K562 (cell line): Measurements from ENCODE around the gene SMYD2. TPM values are rescaled to one million over a fixed set of nuclear protein-coding genes. Genes with fewer than 3 reads are reported as not detected.

Experiments used
- ARID2 ChIP-seq: fragments of 450-650 bp; IDR thresholded peaks from 2 replicates; pipeline ENCODE4 v1.6.1; 2017; ENCODE audit warnings: antibody characterized with exemption, mild to moderate bottlenecking
- CHD4 ChIP-seq: fragments of 200-600 bp; sonication (generic); IDR thresholded peaks from 3 replicates; pipeline ENCODE4 v1.6.1; 2012; ENCODE audit warnings: low read depth, mild to moderate bottlenecking, mixed read lengths, low read length, inconsistent platforms; ENCODE audit not compliant: insufficient read depth, insufficient replicate concordance, poor library complexity, severe bottlenecking
- EP400 ChIP-seq: fragments of 450-650 bp; IDR thresholded peaks from 2 replicates; pipeline ENCODE4 v1.6.1; 2017; ENCODE audit warnings: antibody characterized with exemption, mild to moderate bottlenecking, moderate library complexity
- FOXJ3 ChIP-seq: sonication (generic); formaldehyde crosslinking; IDR thresholded peaks from 2 replicates; pipeline ENCODE4 v1.4.0; 2020; ENCODE audit warnings: mild to moderate bottlenecking, missing genetic modification reagents
- KDM1A ChIP-seq, 2 experiments: fragments of 450-650 bp; IDR thresholded peaks; 2 replicates each; pipeline ENCODE4 v1.6.1; 2016; ENCODE audit warnings: mild to moderate bottlenecking in 2 of 2
- KLF10 ChIP-seq: fragments of 250-450 bp; sonication (Bioruptor Pico); IDR thresholded peaks from 2 replicates; pipeline ENCODE4 v1.6.1; 2021; ENCODE audit warnings: matching md5 sums
- MBD1 ChIP-seq: fragments of 250-450 bp; sonication (Bioruptor Pico); IDR thresholded peaks from 2 replicates; pipeline ENCODE4 v1.8.0; 2022; ENCODE audit warnings: inconsistent platforms
- MYBL2 ChIP-seq, 2 experiments: fragments of 450-650 bp in 1 of 2; sonication (generic) in 1 of 2; formaldehyde crosslinking in 1 of 2; IDR thresholded peaks; 2 replicates each; pipeline versions ENCODE4 v1.6.1 to v1.8.1; 2017 to 2022; ENCODE audit warnings: borderline replicate concordance in 1 of 2, inconsistent platforms in 1 of 2, low read depth in 1 of 2, mild to moderate bottlenecking in 1 of 2, missing genetic modification reagents in 1 of 2, moderate library complexity in 1 of 2
- RUNX1 ChIP-seq: sonication (generic); IDR thresholded peaks from 2 replicates; pipeline ENCODE4 v1.6.1; 2016; ENCODE audit warnings: antibody characterized with exemption, low read depth
- SNRNP70 ChIP-seq: fragments of 200-400 bp; formaldehyde crosslinking; optimal IDR thresholded peaks from 2 replicates; pipeline ENCODE3; 2017; ENCODE audit warnings: low read depth, low read length
- SRF ChIP-seq, 2 experiments: fragments of 250-450, 450-650 bp in 1 of 2; sonication (Bioruptor Pico) in 1 of 2; sonication (generic) in 1 of 2; formaldehyde crosslinking; IDR thresholded peaks; 2 replicates each; pipeline versions ENCODE4 v1.5.0 to v1.5.1; 2020 to 2022; ENCODE audit warnings: mild to moderate bottlenecking in 1 of 2, missing genetic modification reagents in 1 of 2
- TAF15 ChIP-seq: fragments of 200-400 bp; formaldehyde crosslinking; IDR thresholded peaks from 2 replicates; pipeline ENCODE4 v1.6.1; 2017; ENCODE audit warnings: mild to moderate bottlenecking, low read depth, low read length, moderate library complexity
- TRIM28 ChIP-seq: fragments of 450-650 bp; IDR thresholded peaks from 2 replicates; pipeline ENCODE4 v1.6.1; 2017
- ZNF12 ChIP-seq: sonication (generic); formaldehyde crosslinking; IDR thresholded peaks from 2 replicates; pipeline ENCODE4 v1.4.0; 2020; ENCODE audit warnings: mild to moderate bottlenecking, missing genetic modification reagents
- ZNF277 ChIP-seq: fragments of 250-450 bp; sonication (Bioruptor Pico); IDR thresholded peaks from 2 replicates; pipeline ENCODE4 v1.8.0; 2022; ENCODE audit warnings: inconsistent platforms, mild to moderate bottlenecking, moderate library complexity, borderline replicate concordance
- ZNF324 ChIP-seq: fragments of 250-450 bp; sonication (Bioruptor Pico); IDR thresholded peaks from 2 replicates; pipeline ENCODE4 v1.4.0; 2020; ENCODE audit warnings: mild to moderate bottlenecking
- ZNF76 ChIP-seq: fragments of 250-450 bp; sonication (Bioruptor Pico); IDR thresholded peaks from 2 replicates; pipeline ENCODE4 v1.4.0; 2020; ENCODE audit warnings: mild to moderate bottlenecking, moderate library complexity, borderline replicate concordance
- ZSCAN32 ChIP-seq: fragments of 450-650 bp; formaldehyde crosslinking; IDR thresholded peaks from 2 replicates; pipeline ENCODE4 v1.4.0; 2020; ENCODE audit warnings: mild to moderate bottlenecking, moderate library complexity
- polyA plus RNA-seq, 8 experiments: library from polyadenylated mRNA; depleted of rRNA in 4 of 8; stranded (reverse) in 5 of 8; unstranded in 3 of 8; fragments of >200 nt; fragmentation: Nextera tagmentation in 2 of 8; fragmentation: Illumina TruSeq in 1 of 8; extraction: Ambion mirVana in 2 of 8; extraction: Trizol in 1 of 8; gene quantifications; 2 replicates each; pipeline versions ENCODE4 v1.2.1 to v1.2.3, GENCODE V29; 2011 to 2014; ENCODE audit warnings: inconsistent platforms in 1 of 8, missing spikeins in 1 of 8
- total RNA-seq, 7 experiments: library from RNA; depleted of rRNA in 6 of 7; stranded (reverse); fragments of >200 nt in 6 of 7; fragmentation: Illumina TruSeq in 2 of 7; extraction: Trizol in 2 of 7; gene quantifications; 2 replicates each; pipeline versions ENCODE4 v1.2.1 to v1.2.3, GENCODE V29; 2011 to 2021; ENCODE audit warnings: low replicate concordance in 1 of 7
- TF ChIP-seq, protein P1 (sequence below): fragments of 250-450 bp; sonication (Bioruptor Pico); IDR thresholded peaks from 2 replicates; pipeline ENCODE4 v1.6.1; 2021; ENCODE audit warnings: mild to moderate bottlenecking
- TF ChIP-seq, protein P2 (sequence below), 2 experiments: fragments of 450-650 bp in 1 of 2; IDR thresholded peaks; 2 replicates each; pipeline ENCODE4 v1.6.1; 2011 to 2017; ENCODE audit warnings: low read depth in 2 of 2, antibody characterized with exemption in 1 of 2, borderline replicate concordance in 1 of 2, low read length in 1 of 2, mild to moderate bottlenecking in 1 of 2, mixed read lengths in 1 of 2; ENCODE audit not compliant: control insufficient read depth in 1 of 2

SMYD2 gene
- total and polyA plus RNA-seq, 9 of the 15 experiments (the other 6 are each of a cell fraction or from before 2014, with no cell fraction given) = 13.8 to 81.3 (median 39.9) TPM

- TF ChIP-seq ZNF277 (CRISPR knock-in tag) (no peak), RUNX1 (no peak), ZNF324 (CRISPR knock-in tag) (no peak), TAF15 (no peak), ZNF12 (CRISPR knock-in tag) (no peak), ZNF76 (CRISPR knock-in tag) (no peak), KDM1A (IDR thresholded peaks at IDR 0.05) (no peak), SNRNP70 (no peak), CHD4 (no peak), EP400 (no peak), TRIM28 (no peak), KLF10 (CRISPR knock-in tag) (no peak), ARID2 (peak; percentile 86), ZSCAN32 (CRISPR knock-in tag) (no peak), MYBL2 (IDR thresholded peaks at IDR 0.05; ENCODE audit: low read depth) (no peak), MYBL2 (CRISPR knock-in tag; IDR thresholded peaks at IDR 0.05; ENCODE audit: borderline replicate concordance) (no peak), SRF (CRISPR knock-in tag; IDR thresholded peaks at IDR 0.05) (no peak), FOXJ3 (CRISPR knock-in tag) (no peak), MBD1 (no peak)
- TF ChIP-seq, protein P1, sequence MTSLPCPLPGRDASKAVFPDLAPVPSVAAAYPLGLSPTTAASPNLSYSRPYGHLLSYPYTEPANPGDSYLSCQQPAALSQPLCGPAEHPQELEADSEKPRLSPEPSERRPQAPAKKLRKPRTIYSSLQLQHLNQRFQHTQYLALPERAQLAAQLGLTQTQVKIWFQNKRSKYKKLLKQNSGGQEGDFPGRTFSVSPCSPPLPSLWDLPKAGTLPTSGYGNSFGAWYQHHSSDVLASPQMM = no peak
- TF ChIP-seq, protein P2, sequence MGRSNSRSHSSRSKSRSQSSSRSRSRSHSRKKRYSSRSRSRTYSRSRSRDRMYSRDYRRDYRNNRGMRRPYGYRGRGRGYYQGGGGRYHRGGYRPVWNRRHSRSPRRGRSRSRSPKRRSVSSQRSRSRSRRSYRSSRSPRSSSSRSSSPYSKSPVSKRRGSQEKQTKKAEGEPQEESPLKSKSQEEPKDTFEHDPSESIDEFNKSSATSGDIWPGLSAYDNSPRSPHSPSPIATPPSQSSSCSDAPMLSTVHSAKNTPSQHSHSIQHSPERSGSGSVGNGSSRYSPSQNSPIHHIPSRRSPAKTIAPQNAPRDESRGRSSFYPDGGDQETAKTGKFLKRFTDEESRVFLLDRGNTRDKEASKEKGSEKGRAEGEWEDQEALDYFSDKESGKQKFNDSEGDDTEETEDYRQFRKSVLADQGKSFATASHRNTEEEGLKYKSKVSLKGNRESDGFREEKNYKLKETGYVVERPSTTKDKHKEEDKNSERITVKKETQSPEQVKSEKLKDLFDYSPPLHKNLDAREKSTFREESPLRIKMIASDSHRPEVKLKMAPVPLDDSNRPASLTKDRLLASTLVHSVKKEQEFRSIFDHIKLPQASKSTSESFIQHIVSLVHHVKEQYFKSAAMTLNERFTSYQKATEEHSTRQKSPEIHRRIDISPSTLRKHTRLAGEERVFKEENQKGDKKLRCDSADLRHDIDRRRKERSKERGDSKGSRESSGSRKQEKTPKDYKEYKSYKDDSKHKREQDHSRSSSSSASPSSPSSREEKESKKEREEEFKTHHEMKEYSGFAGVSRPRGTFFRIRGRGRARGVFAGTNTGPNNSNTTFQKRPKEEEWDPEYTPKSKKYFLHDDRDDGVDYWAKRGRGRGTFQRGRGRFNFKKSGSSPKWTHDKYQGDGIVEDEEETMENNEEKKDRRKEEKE (IDR thresholded peaks at IDR 0.05; ENCODE audit: borderline replicate concordance in 1 of 2, control insufficient read depth in 1 of 2, low read depth in 2 of 2, low read length in 1 of 2) = no peak
These were observed 48.0 kb downstream of the SMYD2 start (continued) for GRCh38 chr1:214328770-214329469.
